Upper lobe of left lung (tissue), 4 donors: ENCODE data around the gene OR9A2.

Source experiments
- CTCF ChIP-seq, 6 experiments: fragments of 450-650 bp in 4 of 6; fragments of 200-600 bp in 2 of 6; sonication (generic) in 2 of 6; IDR thresholded peaks; one replicate each; pipeline ENCODE4 v1.5.1; 2016 to 2019; ENCODE audit warnings: antibody characterized with exemption in 6 of 6
- EP300 ChIP-seq, 4 donors: sonication (generic); formaldehyde crosslinking; IDR thresholded peaks; one replicate each; pipeline ENCODE4 v1.5.1; 2017; ENCODE audit warnings: antibody characterized with exemption in 4 of 4, control low read depth in 2 of 4
- POLR2A ChIP-seq, 4 donors: fragments of 450-650 bp; IDR thresholded peaks; one replicate each; pipeline ENCODE4 v1.5.1; 2016 to 2017; ENCODE audit warnings: antibody characterized with exemption in 4 of 4, mild to moderate bottlenecking in 2 of 4
- POLR2AphosphoS5 ChIP-seq, 2 donors: sonication (generic); formaldehyde crosslinking; IDR thresholded peaks; one replicate each; pipeline ENCODE4 v1.5.1; 2017; ENCODE audit warnings: antibody characterized with exemption in 2 of 2

GRCh38 chr7:143002106-143002505 lies 24.8 kb downstream of the OR9A2 start:
- TF ChIP-seq POLR2A (IDR thresholded peaks at IDR 0.05) (no peak), CTCF (IDR thresholded peaks at IDR 0.05) (no peak), POLR2AphosphoS5 (IDR thresholded peaks at IDR 0.05) (no peak), EP300 (IDR thresholded peaks at IDR 0.05) (no peak)
